ENCODE results near the gene KAZN.

DNA sequence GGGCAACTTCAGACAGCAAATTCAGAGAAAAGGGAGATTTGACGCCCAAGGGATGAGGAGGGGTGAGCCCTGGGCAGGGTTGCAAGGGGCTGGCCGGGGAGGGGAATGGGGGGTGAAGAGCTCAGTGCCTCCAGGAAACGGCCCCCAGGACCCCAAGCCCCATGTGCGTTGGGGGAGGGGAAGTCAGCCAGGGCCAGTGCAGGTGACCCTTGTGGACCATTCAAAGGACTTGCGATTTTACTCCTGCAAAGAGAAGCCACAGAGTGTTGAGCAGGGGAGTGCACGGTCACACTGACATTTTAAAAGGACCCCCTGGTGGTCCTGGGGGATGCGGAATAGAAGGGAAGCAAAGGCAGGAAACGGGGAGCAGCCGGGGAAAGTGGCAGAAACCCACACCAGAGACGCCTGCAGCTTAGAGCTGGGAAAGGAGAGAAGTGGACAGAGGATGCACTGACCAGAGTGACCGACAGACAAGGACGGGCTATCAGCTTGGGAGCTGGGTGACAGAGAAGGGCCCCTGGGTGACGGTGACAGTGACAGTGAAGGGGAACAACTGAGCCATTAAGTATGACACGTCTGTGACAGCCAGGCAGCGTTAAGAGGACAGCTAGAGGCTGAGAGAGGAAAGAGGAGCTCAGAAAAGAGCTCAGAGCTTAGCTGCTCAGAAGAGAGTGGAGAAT lies 501.1 kb downstream of the KAZN start:
- TF ChIP-seq, protein P1, sequence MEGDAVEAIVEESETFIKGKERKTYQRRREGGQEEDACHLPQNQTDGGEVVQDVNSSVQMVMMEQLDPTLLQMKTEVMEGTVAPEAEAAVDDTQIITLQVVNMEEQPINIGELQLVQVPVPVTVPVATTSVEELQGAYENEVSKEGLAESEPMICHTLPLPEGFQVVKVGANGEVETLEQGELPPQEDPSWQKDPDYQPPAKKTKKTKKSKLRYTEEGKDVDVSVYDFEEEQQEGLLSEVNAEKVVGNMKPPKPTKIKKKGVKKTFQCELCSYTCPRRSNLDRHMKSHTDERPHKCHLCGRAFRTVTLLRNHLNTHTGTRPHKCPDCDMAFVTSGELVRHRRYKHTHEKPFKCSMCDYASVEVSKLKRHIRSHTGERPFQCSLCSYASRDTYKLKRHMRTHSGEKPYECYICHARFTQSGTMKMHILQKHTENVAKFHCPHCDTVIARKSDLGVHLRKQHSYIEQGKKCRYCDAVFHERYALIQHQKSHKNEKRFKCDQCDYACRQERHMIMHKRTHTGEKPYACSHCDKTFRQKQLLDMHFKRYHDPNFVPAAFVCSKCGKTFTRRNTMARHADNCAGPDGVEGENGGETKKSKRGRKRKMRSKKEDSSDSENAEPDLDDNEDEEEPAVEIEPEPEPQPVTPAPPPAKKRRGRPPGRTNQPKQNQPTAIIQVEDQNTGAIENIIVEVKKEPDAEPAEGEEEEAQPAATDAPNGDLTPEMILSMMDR (IDR thresholded peaks at IDR 0.05; ENCODE audit: insufficient read depth, low read depth, low read length), result no peak
- no peak for TF ChIP-seq EZH2 (IDR thresholded peaks at IDR 0.05; ENCODE audit: insufficient read depth, low read length)
